Activated T-helper 2 cell treated with anti-CD3 and anti-CD28 coated beads, Interferon-gamma antibody, Interleukin-2, Interleukin-4, amounts not matched to agents 10 μg/mL and 5 μg/mL and 100 μg/mL, durations not matched to agents 14 hours and 24 hours and 36 hours (primary cell): ENCODE data around the gene TTLL11. TPM values are rescaled to one million over a fixed set of nuclear protein-coding genes. Genes with fewer than 3 reads are reported as not detected.

Source experiments
- DNase-seq: peaks from one replicate; pipeline ENCODE4 v3.0.0; 2021; ENCODE audit warnings: low spot score
- H3K27ac Mint-ChIP-seq: one replicate; pipeline ENCODE4 v1.8.0; 2021; ENCODE audit warnings: mixed read lengths
- H3K27me3 Mint-ChIP-seq: one replicate; pipeline ENCODE4 v1.8.0; 2021; ENCODE audit warnings: low read depth, mixed read lengths
- H3K36me3 Mint-ChIP-seq: one replicate; pipeline ENCODE4 v1.8.0; 2021; ENCODE audit warnings: low read depth, mixed read lengths
- H3K4me1 Mint-ChIP-seq: one replicate; pipeline ENCODE4 v1.8.0; 2021; ENCODE audit warnings: low read depth, mixed read lengths
- H3K4me3 Mint-ChIP-seq: one replicate; pipeline ENCODE4 v1.8.0; 2021; ENCODE audit warnings: low read depth, mild to moderate bottlenecking, moderate library complexity, mixed read lengths
- H3K9me3 Mint-ChIP-seq: one replicate; pipeline ENCODE4 v1.8.0; 2021; ENCODE audit warnings: mixed read lengths
- intact Hi-C: fragments of 100-400 bp; cut with micrococcal nuclease; formaldehyde crosslinking; loops from one replicate; pipeline ENCODE4 v1.15.1; 2023
- total RNA-seq: library from RNA; stranded (reverse); gene quantifications from 2 replicates; pipeline ENCODE4 v1.2.3, GENCODE V29; 2022

TTLL11 gene
- total RNA-seq, 1 donor from 2014 or later = 2.2 TPM

DNA sequence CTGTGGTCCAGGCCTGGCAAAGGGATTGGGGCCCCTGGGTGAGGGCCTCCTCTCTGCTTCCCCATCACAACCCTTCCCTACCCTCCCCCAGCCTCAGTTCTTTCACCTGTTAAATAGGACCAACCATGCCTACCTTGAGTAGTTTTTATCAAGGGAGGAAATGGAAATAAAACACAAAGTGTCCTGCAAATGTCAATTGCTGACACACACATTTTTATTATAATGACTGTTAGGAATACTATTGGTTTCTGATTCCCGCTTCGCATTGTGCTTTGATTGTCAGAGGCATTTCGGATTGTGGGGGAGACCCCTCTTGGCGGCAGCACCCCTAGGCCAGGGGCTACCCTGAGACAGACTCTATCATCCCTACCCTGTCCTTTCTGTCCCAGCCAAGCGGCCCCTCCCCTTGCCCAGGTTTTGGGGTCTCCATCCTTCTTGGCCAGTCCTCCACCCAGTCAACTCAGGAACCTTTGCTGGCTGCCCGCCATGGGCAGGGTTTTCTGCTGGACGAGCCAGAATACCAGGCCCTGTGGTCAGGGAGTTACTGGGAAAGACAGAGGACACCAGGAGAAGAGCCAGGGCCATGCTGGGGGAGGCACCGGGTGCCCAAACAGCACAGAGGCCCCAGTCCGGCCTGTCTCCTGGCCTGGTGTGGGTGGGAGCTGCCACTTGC is 18.4 kb upstream of the TTLL11 start:
- H3K4me3 Mint-ChIP-seq = no peak overlapping the region
- no peak overlapping the region for H3K27ac Mint-ChIP-seq
- peaks cover 3% of the 10 kb centered on the region for H3K27me3 Mint-ChIP-seq
- H3K9me3 Mint-ChIP-seq = no peaks in the 10 kb centered on the region
- intact Hi-C loops = no loop called here
- DNase-seq = no peak
- H3K36me3 Mint-ChIP-seq = no peaks in the 10 kb centered on the region
- H3K4me1 Mint-ChIP-seq = no peaks in the 10 kb centered on the region

DNA sequence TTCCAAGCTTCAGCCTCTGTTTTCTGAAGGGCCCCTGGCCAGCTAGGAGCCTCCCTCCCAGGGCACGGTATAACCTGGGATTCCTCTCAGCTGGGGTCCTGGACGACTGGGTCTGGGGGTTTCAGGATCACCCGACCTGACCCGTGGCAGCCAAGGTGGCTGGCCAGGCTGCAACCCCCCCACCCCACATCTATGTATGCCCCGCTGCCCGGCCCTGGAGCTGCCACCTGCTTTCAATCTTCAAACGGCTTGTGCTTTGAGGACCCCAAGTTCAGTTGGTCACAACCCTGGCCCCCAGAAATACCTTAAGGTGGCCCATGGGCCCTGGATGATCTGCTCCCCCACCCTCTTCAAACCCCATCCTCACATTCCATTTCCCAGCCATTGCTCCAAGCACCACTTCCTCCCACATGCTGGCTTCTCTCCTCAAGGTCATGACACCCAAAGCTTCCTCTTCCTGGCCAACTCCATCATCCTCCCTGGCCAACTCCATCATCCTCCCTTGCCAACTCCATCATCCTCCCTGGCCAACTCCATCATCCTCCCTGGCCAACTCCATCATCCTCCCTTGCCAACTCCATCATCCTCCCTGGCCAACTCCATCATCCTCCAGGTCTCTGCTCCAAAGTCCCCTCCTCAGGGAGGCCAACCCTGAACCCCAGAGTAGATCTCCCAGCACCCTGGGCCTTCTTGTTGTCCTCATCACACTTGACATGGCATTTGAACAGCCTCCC is 17.2 kb upstream of the TTLL11 start:
- Mint-ChIP-seq H3K27ac (no peak overlapping the region), H3K27me3 (peaks cover 3% of the 10 kb centered on the region), H3K36me3 (no peaks in the 10 kb centered on the region), H3K9me3 (no peaks in the 10 kb centered on the region), H3K4me3 (no peak overlapping the region), H3K4me1 (no peaks in the 10 kb centered on the region)
- intact Hi-C loops = no loop called here
- no peak for DNase-seq

DNA sequence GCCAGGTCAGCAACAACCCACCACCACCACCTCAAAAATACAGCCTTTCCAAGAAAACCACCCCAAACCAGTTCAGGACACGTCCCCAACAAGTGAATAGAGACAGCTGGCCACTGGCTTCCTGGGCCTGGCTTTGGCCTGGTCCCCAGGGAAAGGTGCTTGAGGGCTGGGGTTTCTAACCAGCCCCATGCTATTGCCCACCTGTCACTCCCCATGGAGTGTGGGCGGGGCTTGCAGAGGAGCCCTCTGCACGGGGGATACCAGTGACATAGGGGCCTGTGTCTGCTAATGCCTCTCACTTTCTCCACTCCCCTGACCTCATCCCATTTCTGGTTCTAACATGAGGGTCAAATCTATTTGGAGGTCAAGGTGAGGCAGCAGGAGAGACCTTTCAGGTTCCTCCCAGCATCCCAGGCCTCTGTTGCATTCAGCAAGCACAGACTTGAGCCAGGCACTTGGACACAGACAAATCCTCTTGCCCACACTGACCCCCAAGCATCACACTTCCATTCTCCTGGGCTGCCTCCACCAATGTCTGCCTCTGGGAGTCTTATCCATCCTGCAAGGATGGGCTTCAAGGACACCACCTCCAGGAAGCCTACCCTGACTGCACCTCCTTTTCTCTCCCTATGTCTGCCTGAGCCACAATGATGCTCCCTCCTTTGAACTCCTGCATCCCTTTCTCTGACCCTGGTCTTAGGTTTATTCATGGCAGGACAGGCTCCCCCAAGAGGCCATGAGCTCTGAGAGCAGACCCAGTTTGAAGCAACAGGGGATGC is 16.1 kb upstream of the TTLL11 start:
- Mint-ChIP-seq H3K9me3 (peaks cover 2% of the 10 kb centered on the region), H3K4me1 (no peaks in the 10 kb centered on the region), H3K27me3 (no peaks in the 10 kb centered on the region), H3K36me3 (no peaks in the 10 kb centered on the region), H3K4me3 (no peak overlapping the region), H3K27ac (no peak overlapping the region)
- no peak for DNase-seq
- intact Hi-C loops = no loop called here

DNA sequence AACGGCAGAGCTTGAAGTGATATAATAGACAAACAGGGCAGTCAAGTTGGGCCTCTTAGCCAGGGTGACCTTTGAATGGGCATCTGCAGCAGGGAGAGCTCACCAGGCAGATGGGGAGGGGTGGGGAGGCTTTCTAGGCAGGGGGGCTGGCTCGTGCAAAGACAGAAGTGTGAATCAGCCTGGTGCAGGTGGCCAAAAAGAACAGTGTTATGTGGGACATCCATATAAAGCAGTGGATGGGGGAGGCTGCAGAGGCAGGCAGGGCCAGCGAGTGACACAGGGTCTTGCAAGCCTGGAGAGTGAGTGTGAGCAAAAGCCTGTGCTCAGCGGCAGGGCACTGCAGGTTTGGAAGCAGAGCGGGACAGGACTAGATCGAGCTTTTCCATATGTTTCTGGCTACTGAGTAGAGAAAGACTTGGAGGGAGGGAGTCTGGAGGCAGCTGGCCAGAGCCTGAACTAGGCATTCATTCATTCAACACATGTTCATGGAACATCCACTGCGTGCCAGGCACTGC is 14.2 kb upstream of the TTLL11 start:
- Mint-ChIP-seq H3K4me3 (no peak overlapping the region), H3K27me3 (no peaks in the 10 kb centered on the region), H3K4me1 (no peaks in the 10 kb centered on the region), H3K9me3 (peaks cover 8% of the 10 kb centered on the region), H3K36me3 (no peaks in the 10 kb centered on the region), H3K27ac (no peak overlapping the region)
- intact Hi-C loops = no loop called here
- DNase-seq = no peak

- Mint-ChIP-seq H3K4me3 (no peak overlapping the region), H3K4me1 (no peaks in the 10 kb centered on the region), H3K36me3 (no peaks in the 10 kb centered on the region), H3K9me3 (peaks cover 8% of the 10 kb centered on the region), H3K27ac (no peak overlapping the region), H3K27me3 (no peaks in the 10 kb centered on the region)
- intact Hi-C loops = no loop called here
- no peak for DNase-seq
Observed at GRCh38 chr9:122106576-122106975, 13.5 kb upstream of the TTLL11 start.

- no peak for DNase-seq
- Mint-ChIP-seq H3K9me3 (peaks cover 8% of the 10 kb centered on the region), H3K36me3 (no peaks in the 10 kb centered on the region), H3K4me1 (peaks cover 2% of the 10 kb centered on the region), H3K4me3 (no peak overlapping the region), H3K27me3 (peaks cover 7% of the 10 kb centered on the region), H3K27ac (no peak overlapping the region)
- intact Hi-C loops = no loop called here
Observed at GRCh38 chr9:122103985-122104384, 10.9 kb upstream of the TTLL11 start.

- Mint-ChIP-seq H3K4me3 (no peak overlapping the region), H3K27ac (no peak overlapping the region), H3K9me3 (peaks cover 8% of the 10 kb centered on the region), H3K27me3 (peaks cover 7% of the 10 kb centered on the region), H3K36me3 (no peaks in the 10 kb centered on the region), H3K4me1 (peaks cover 2% of the 10 kb centered on the region)
- no peak for DNase-seq
- intact Hi-C loops = no loop called here
Observed at GRCh38 chr9:122102156-122102555, 9.0 kb upstream of the TTLL11 start.

- Mint-ChIP-seq H3K27ac (no peak overlapping the region), H3K4me3 (no peak overlapping the region), H3K27me3 (peaks cover 15% of the 10 kb centered on the region), H3K4me1 (peaks cover 2% of the 10 kb centered on the region), H3K36me3 (no peaks in the 10 kb centered on the region), H3K9me3 (peaks cover 8% of the 10 kb centered on the region)
- intact Hi-C loops = no loop called here
- no peak for DNase-seq
Observed at GRCh38 chr9:122100756-122101155, 7.6 kb upstream of the TTLL11 start.

GRCh38 chr9:122099271-122099869 is 6.3 kb upstream of the TTLL11 start:
- H3K4me1 Mint-ChIP-seq = peaks cover 9% of the 10 kb centered on the region
- peaks cover 8% of the 10 kb centered on the region for H3K9me3 Mint-ChIP-seq
- intact Hi-C loops = loop anchor here (1.0 to 10.0 kb wide), 3 partner anchors 24 to 355 kb away; no protein-coding TSS in a partner anchor
- peak overlapping the region; percentile 47 for H3K4me3 Mint-ChIP-seq
- peak; percentile 54 for DNase-seq
- H3K36me3 Mint-ChIP-seq = no peaks in the 10 kb centered on the region
- no peak overlapping the region for H3K27ac Mint-ChIP-seq
- peaks cover 22% of the 10 kb centered on the region for H3K27me3 Mint-ChIP-seq

GRCh38 chr9:122097679-122098315 is 4.7 kb upstream of the TTLL11 start:
- Mint-ChIP-seq H3K36me3 (no peaks in the 10 kb centered on the region), H3K4me3 (no peak overlapping the region), H3K9me3 (no peaks in the 10 kb centered on the region), H3K27ac (no peak overlapping the region), H3K4me1 (peaks cover 10% of the 10 kb centered on the region), H3K27me3 (peaks cover 24% of the 10 kb centered on the region)
- DNase-seq = no peak
- intact Hi-C loops = loop anchor here (10.0 kb wide), 1 partner anchor 357 kb away; no protein-coding TSS in a partner anchor

DNA sequence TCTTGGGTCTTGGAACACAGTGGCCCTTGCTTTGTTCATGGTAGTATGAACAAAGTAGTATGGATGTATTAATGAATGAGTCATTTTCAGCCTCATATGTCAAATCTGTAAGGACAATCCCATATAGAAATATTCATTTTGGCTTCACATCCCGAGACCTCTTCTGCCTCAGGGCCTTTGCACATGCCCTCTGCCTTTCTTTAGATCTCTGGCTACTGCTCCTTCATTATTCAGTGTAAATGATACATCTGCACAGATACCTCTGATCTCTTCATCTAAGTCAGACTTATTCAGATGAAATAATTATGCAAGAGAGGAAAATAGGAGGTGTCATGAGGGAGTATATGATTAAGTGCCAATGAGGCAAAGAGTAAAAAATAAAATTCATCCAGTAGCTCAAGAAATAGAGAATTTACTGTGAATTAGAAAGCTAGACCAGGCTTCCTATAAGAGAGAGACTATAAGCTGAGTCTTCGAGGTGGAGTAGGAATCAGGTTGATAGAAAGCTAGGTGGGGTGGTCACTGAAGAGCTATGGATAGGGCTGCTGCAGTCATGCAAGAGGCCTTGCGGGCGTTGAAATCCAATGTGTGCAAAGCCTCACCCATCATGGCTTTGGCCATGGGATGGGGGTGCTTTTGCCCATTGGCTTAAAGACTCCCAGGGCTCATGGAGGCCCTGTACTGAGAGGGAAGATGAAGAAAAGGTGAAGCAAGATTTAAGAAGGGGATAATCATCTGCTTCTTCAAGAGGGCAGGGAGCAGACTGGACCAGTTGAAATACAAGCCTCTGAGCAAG is 3.7 kb upstream of the TTLL11 start:
- Mint-ChIP-seq H3K27me3 (peaks cover 24% of the 10 kb centered on the region), H3K27ac (no peak overlapping the region), H3K9me3 (no peaks in the 10 kb centered on the region), H3K36me3 (no peaks in the 10 kb centered on the region), H3K4me1 (peaks cover 15% of the 10 kb centered on the region), H3K4me3 (no peak overlapping the region)
- no peak for DNase-seq
- intact Hi-C loops = loop anchor here (10.0 kb wide), 1 partner anchor 358 kb away; no protein-coding TSS in a partner anchor
